GM23338 (cell line): ENCODE data around the gene ADGRF3. TPM values are rescaled to one million over a fixed set of nuclear protein-coding genes. Genes with fewer than 3 reads are reported as not detected.

Source experiments
- ATAC-seq: fragments of 200-7000 bp; cut with Tn5 transposase; 3 replicates; pipeline ENCODE4 v1.9.1; 2020
- DNase-seq: peaks from one replicate; pipeline ENCODE4 v3.0.0-alpha.2; 2015; ENCODE audit warnings: low spot score
- H2AFZ ChIP-seq: fragments of 200-600 bp; sonication (generic); 2 replicates; pipeline ENCODE4 v1.8.0; 2016; ENCODE audit warnings: antibody characterized with exemption, mild to moderate bottlenecking, moderate library complexity
- H3F3A ChIP-seq: fragments of 200-600 bp; sonication (generic); replicated peaks from 2 replicates; pipeline ENCODE4 v1.8.0; 2017; ENCODE audit warnings: antibody characterized with exemption, mixed run types, low read depth
- H3K27ac ChIP-seq: fragments of 200-600 bp; sonication (generic); 2 replicates; pipeline ENCODE4 v1.6.1; 2016; ENCODE audit warnings: low read depth
- H3K27me3 ChIP-seq: fragments of 200-600 bp; sonication (generic); 2 replicates; pipeline ENCODE4 v1.8.0; 2016; ENCODE audit warnings: mild to moderate bottlenecking, mixed run types, moderate library complexity; ENCODE audit not compliant: insufficient read depth
- H3K36me3 ChIP-seq: fragments of 200-600 bp; sonication (generic); 2 replicates; pipeline ENCODE4 v1.8.0; 2016; ENCODE audit warnings: mild to moderate bottlenecking; ENCODE audit not compliant: insufficient read depth
- H3K4me1 ChIP-seq: fragments of 200-600 bp; sonication (generic); 2 replicates; pipeline ENCODE4 v1.8.0; 2016; ENCODE audit warnings: mild to moderate bottlenecking, moderate library complexity; ENCODE audit not compliant: insufficient read depth
- H3K4me2 ChIP-seq: fragments of 200-600 bp; sonication (generic); 2 replicates; pipeline ENCODE4 v1.7.1; 2017; ENCODE audit warnings: mixed run types
- H3K4me3 ChIP-seq: fragments of 200-600 bp; sonication (generic); 2 replicates; pipeline ENCODE4 v1.6.1; 2016; ENCODE audit warnings: mixed run types
- H3K79me2 ChIP-seq: fragments of 200-600 bp; sonication (generic); replicated peaks from 2 replicates; pipeline ENCODE4 v1.8.0; 2017; ENCODE audit warnings: mild to moderate bottlenecking; ENCODE audit not compliant: insufficient read depth
- H3K9me2 ChIP-seq: fragments of 200-600 bp; sonication (generic); 2 replicates; pipeline ENCODE4 v1.8.0; 2017; ENCODE audit not compliant: insufficient read depth
- H4K20me1 ChIP-seq: fragments of 200-600 bp; sonication (generic); replicated peaks from 2 replicates; pipeline ENCODE4 v1.8.0; 2017; ENCODE audit warnings: mild to moderate bottlenecking; ENCODE audit not compliant: insufficient read depth
- H3K27ac Mint-ChIP-seq: 2 replicates; pipeline ENCODE4 v1.8.0; 2020; ENCODE audit warnings: inconsistent platforms, mild to moderate bottlenecking, moderate library complexity, mixed read lengths
- H3K27me3 Mint-ChIP-seq: 3 replicates; pipeline ENCODE4 v1.8.0; 2022; ENCODE audit warnings: low read depth, mild to moderate bottlenecking, moderate library complexity, mixed read lengths, inconsistent platforms; ENCODE audit not compliant: insufficient read depth, poor library complexity
- H3K36me3 Mint-ChIP-seq: 3 replicates; pipeline ENCODE4 v1.8.0; 2021; ENCODE audit warnings: low read depth, mild to moderate bottlenecking, inconsistent platforms, moderate library complexity, mixed read lengths
- H3K4me1 Mint-ChIP-seq: 3 replicates; pipeline ENCODE4 v1.8.0; 2020; ENCODE audit warnings: mild to moderate bottlenecking, inconsistent platforms, mixed read lengths
- H3K4me3 Mint-ChIP-seq: 3 replicates; pipeline ENCODE4 v1.8.0; 2021; ENCODE audit warnings: moderate library complexity, mild to moderate bottlenecking, inconsistent platforms, mixed read lengths
- H3K9me3 Mint-ChIP-seq: 3 replicates; pipeline ENCODE4 v1.8.0; 2020; ENCODE audit warnings: moderate library complexity, mild to moderate bottlenecking, inconsistent platforms, mixed read lengths
- CREB1 ChIP-seq: fragments of 250-450 bp; sonication (Bioruptor Pico); IDR thresholded peaks from 2 replicates; pipeline ENCODE4 v1.5.0; 2020; ENCODE audit warnings: low read depth, mild to moderate bottlenecking, moderate library complexity
- EZH2phosphoT487 ChIP-seq: fragments of 200-600 bp; sonication (generic); IDR thresholded peaks from one replicate; pipeline ENCODE4 v1.8.1; 2018; ENCODE audit warnings: antibody characterized with exemption; ENCODE audit not compliant: unreplicated experiment
- JUNB ChIP-seq: IDR thresholded peaks from one replicate; pipeline ENCODE4 v1.6.1; 2016; ENCODE audit warnings: antibody characterized with exemption; ENCODE audit not compliant: unreplicated experiment
- NANOG ChIP-seq: IDR thresholded peaks from 2 replicates; pipeline ENCODE4 v1.6.1; 2016; ENCODE audit warnings: antibody characterized with exemption, borderline replicate concordance
- POLR2AphosphoS5 ChIP-seq: IDR thresholded peaks from 2 replicates; pipeline ENCODE4 v1.6.1; 2016; ENCODE audit warnings: antibody characterized with exemption, low read depth
- STAT1 ChIP-seq: IDR thresholded peaks from one replicate; pipeline ENCODE4 v1.6.1; 2016; ENCODE audit warnings: antibody characterized with exemption; ENCODE audit not compliant: unreplicated experiment
- ZNF114 ChIP-seq: fragments of 250-450 bp; sonication (Bioruptor Pico); IDR thresholded peaks from 2 replicates; pipeline ENCODE4 v1.5.0; 2020; ENCODE audit warnings: mild to moderate bottlenecking, moderate library complexity
- ZNF331 ChIP-seq: fragments of 250-450 bp; sonication (Bioruptor Pico); IDR thresholded peaks from 2 replicates; pipeline ENCODE4 v1.5.0; 2020; ENCODE audit warnings: low read depth, mild to moderate bottlenecking, moderate library complexity
- polyA plus RNA-seq: library from polyadenylated mRNA; unstranded; fragments of >200 nt; fragmentation: Nextera tagmentation; extraction: Ambion mirVana; gene quantifications from 2 replicates; pipeline ENCODE4 v1.2.1, GENCODE V29; 2016
- total RNA-seq: library from RNA; depleted of rRNA; stranded (reverse); fragments of >200 nt; shearing (Covaris generic); gene quantifications from 2 replicates; pipeline ENCODE4 v1.2.3, GENCODE V29; 2014
- TF ChIP-seq, protein P1 (sequence below): IDR thresholded peaks from 2 replicates; pipeline ENCODE4 v1.6.1; 2016; ENCODE audit warnings: antibody characterized with exemption
- TF ChIP-seq, protein P2 (sequence below), 2 experiments: fragments of 200-600 bp in 1 of 2; sonication (generic) in 1 of 2; conservative IDR thresholded peaks; 2 replicates each; pipeline versions ENCODE4 v1.5.1 to v1.6.1; 2016 to 2017; ENCODE audit warnings: antibody characterized with exemption in 2 of 2, low read depth in 2 of 2, mild to moderate bottlenecking in 2 of 2, moderate library complexity in 1 of 2
- TF ChIP-seq, protein P3 (sequence below): IDR thresholded peaks from one replicate; pipeline ENCODE4 v1.6.1; 2018; ENCODE audit warnings: antibody characterized with exemption; ENCODE audit not compliant: unreplicated experiment
- TF ChIP-seq, protein P4 (sequence below): fragments of 250-450 bp; sonication (Bioruptor Pico); IDR thresholded peaks from 2 replicates; pipeline ENCODE4 v1.5.0; 2020; ENCODE audit warnings: mild to moderate bottlenecking, moderate library complexity

ADGRF3 gene
- total and polyA plus RNA-seq, 2 experiments from 2014 or later: 0.38 to 0.39 TPM

DNA sequence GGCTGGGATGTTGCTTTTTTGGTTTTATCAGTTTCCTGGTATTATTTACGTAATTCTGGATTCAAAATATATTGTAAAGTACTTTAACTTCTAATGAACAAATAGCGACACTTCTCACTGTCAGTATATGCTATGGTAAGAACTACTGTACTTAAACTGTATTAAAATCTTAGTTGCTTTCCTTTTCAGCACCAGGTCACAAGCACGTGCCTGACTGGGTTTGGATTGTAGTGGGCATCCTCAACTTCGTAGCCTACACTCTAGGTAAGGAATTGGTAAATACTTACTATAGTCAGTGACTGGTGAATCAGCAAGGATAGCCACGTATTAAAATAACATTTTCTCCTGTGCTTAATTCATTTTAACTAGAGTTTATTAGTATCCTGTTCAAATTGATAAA lies 20.4 kb upstream of the ADGRF3 start (continued):
- TF ChIP-seq, protein P1, sequence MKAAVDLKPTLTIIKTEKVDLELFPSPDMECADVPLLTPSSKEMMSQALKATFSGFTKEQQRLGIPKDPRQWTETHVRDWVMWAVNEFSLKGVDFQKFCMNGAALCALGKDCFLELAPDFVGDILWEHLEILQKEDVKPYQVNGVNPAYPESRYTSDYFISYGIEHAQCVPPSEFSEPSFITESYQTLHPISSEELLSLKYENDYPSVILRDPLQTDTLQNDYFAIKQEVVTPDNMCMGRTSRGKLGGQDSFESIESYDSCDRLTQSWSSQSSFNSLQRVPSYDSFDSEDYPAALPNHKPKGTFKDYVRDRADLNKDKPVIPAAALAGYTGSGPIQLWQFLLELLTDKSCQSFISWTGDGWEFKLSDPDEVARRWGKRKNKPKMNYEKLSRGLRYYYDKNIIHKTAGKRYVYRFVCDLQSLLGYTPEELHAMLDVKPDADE: no peak
- TF ChIP-seq, protein P2, sequence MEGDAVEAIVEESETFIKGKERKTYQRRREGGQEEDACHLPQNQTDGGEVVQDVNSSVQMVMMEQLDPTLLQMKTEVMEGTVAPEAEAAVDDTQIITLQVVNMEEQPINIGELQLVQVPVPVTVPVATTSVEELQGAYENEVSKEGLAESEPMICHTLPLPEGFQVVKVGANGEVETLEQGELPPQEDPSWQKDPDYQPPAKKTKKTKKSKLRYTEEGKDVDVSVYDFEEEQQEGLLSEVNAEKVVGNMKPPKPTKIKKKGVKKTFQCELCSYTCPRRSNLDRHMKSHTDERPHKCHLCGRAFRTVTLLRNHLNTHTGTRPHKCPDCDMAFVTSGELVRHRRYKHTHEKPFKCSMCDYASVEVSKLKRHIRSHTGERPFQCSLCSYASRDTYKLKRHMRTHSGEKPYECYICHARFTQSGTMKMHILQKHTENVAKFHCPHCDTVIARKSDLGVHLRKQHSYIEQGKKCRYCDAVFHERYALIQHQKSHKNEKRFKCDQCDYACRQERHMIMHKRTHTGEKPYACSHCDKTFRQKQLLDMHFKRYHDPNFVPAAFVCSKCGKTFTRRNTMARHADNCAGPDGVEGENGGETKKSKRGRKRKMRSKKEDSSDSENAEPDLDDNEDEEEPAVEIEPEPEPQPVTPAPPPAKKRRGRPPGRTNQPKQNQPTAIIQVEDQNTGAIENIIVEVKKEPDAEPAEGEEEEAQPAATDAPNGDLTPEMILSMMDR (conservative IDR thresholded peaks at IDR 0.05; ENCODE audit: low read depth in 2 of 2): no peak

DNA sequence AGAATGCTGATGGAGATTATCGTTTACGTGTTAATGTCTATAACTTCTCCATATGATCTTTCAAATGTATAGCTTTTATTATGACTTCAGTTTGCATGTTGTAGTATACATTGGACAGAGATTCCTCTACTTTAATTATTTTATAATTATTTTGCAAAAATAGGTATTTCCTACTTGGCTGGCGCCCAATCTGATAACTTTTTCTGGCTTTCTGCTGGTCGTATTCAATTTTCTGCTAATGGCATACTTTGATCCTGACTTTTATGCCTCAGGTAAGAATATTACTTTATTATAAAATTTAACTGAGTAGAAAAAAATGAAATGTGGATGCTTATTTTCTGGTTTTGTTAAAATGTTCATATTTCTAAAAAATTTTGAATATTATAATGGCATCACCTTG lies 18.1 kb upstream of the ADGRF3 start:
- Histone ChIP-seq H3K36me3 (peaks cover 4% of the 10 kb centered on the region; the same call in 1 of the 2 replicates), H4K20me1 (peaks cover 22% of the 10 kb centered on the region), H3K79me2 (peaks cover 52% of the 10 kb centered on the region), H3F3A (no peaks in the 10 kb centered on the region), H3K27ac (no peak overlapping the region), H3K4me1 (no peaks in the 10 kb centered on the region), H2AFZ (no peak overlapping the region), H3K4me3 (no peak overlapping the region), H3K27me3 (no peaks in the 10 kb centered on the region), H3K4me2 (no peak overlapping the region), H3K9me2 (no peaks in the 10 kb centered on the region)
- Mint-ChIP-seq H3K9me3 (0 out of 3 replicates have a peak, but pooled peaks cover 1% of the 10 kb centered on the region), H3K4me1 (no peaks in the 10 kb centered on the region; the same call in 2 of the 3 replicates), H3K27ac (no peak overlapping the region), H3K36me3 (peaks cover 30% of the 10 kb centered on the region), H3K27me3 (peaks cover 3% of the 10 kb centered on the region), H3K4me3 (no peak overlapping the region)
- no peak for DNase-seq
- ATAC-seq: no peak
- TF ChIP-seq, protein P3, sequence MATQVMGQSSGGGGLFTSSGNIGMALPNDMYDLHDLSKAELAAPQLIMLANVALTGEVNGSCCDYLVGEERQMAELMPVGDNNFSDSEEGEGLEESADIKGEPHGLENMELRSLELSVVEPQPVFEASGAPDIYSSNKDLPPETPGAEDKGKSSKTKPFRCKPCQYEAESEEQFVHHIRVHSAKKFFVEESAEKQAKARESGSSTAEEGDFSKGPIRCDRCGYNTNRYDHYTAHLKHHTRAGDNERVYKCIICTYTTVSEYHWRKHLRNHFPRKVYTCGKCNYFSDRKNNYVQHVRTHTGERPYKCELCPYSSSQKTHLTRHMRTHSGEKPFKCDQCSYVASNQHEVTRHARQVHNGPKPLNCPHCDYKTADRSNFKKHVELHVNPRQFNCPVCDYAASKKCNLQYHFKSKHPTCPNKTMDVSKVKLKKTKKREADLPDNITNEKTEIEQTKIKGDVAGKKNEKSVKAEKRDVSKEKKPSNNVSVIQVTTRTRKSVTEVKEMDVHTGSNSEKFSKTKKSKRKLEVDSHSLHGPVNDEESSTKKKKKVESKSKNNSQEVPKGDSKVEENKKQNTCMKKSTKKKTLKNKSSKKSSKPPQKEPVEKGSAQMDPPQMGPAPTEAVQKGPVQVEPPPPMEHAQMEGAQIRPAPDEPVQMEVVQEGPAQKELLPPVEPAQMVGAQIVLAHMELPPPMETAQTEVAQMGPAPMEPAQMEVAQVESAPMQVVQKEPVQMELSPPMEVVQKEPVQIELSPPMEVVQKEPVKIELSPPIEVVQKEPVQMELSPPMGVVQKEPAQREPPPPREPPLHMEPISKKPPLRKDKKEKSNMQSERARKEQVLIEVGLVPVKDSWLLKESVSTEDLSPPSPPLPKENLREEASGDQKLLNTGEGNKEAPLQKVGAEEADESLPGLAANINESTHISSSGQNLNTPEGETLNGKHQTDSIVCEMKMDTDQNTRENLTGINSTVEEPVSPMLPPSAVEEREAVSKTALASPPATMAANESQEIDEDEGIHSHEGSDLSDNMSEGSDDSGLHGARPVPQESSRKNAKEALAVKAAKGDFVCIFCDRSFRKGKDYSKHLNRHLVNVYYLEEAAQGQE: no peak
- no peak for TF ChIP-seq EZH2phosphoT487
- TF ChIP-seq, protein P4, sequence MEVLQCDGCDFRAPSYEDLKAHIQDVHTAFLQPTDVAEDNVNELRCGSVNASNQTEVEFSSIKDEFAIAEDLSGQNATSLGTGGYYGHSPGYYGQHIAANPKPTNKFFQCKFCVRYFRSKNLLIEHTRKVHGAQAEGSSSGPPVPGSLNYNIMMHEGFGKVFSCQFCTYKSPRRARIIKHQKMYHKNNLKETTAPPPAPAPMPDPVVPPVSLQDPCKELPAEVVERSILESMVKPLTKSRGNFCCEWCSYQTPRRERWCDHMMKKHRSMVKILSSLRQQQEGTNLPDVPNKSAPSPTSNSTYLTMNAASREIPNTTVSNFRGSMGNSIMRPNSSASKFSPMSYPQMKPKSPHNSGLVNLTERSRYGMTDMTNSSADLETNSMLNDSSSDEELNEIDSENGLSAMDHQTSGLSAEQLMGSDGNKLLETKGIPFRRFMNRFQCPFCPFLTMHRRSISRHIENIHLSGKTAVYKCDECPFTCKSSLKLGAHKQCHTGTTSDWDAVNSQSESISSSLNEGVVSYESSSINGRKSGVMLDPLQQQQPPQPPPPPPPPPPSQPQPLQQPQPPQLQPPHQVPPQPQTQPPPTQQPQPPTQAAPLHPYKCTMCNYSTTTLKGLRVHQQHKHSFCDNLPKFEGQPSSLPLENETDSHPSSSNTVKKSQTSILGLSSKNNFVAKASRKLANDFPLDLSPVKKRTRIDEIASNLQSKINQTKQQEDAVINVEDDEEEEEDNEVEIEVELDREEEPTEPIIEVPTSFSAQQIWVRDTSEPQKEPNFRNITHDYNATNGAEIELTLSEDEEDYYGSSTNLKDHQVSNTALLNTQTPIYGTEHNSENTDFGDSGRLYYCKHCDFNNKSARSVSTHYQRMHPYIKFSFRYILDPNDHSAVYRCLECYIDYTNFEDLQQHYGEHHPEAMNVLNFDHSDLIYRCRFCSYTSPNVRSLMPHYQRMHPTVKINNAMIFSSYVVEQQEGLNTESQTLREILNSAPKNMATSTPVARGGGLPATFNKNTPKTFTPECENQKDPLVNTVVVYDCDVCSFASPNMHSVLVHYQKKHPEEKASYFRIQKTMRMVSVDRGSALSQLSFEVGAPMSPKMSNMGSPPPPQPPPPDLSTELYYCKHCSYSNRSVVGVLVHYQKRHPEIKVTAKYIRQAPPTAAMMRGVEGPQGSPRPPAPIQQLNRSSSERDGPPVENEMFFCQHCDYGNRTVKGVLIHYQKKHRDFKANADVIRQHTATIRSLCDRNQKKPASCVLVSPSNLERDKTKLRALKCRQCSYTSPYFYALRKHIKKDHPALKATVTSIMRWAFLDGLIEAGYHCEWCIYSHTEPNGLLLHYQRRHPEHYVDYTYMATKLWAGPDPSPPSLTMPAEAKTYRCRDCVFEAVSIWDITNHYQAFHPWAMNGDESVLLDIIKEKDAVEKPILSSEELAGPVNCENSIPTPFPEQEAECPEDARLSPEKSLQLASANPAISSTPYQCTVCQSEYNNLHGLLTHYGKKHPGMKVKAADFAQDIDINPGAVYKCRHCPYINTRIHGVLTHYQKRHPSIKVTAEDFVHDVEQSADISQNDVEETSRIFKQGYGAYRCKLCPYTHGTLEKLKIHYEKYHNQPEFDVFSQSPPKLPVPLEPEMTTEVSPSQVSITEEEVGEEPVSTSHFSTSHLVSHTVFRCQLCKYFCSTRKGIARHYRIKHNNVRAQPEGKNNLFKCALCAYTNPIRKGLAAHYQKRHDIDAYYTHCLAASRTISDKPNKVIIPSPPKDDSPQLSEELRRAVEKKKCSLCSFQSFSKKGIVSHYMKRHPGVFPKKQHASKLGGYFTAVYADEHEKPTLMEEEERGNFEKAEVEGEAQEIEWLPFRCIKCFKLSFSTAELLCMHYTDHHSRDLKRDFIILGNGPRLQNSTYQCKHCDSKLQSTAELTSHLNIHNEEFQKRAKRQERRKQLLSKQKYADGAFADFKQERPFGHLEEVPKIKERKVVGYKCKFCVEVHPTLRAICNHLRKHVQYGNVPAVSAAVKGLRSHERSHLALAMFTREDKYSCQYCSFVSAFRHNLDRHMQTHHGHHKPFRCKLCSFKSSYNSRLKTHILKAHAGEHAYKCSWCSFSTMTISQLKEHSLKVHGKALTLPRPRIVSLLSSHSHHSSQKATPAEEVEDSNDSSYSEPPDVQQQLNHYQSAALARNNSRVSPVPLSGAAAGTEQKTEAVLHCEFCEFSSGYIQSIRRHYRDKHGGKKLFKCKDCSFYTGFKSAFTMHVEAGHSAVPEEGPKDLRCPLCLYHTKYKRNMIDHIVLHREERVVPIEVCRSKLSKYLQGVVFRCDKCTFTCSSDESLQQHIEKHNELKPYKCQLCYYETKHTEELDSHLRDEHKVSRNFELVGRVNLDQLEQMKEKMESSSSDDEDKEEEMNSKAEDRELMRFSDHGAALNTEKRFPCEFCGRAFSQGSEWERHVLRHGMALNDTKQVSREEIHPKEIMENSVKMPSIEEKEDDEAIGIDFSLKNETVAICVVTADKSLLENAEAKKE (CRISPR knock-in tag): no peak
- no peak for TF ChIP-seq ZNF114 (CRISPR knock-in tag)
- no peak for TF ChIP-seq CREB1 (CRISPR knock-in tag)
- TF ChIP-seq JUNB: no peak
- no peak for TF ChIP-seq STAT1
- no peak for TF ChIP-seq NANOG
- TF ChIP-seq, protein P1: no peak
- no peak for TF ChIP-seq ZNF331 (CRISPR knock-in tag)
- no peak for TF ChIP-seq POLR2AphosphoS5
